Fibroblast of lung (primary cell): ENCODE data around the gene LAMA4.

Experiments
- EZH2 ChIP-seq: IDR thresholded peaks from 2 replicates; pipeline ENCODE4 v1.5.1; 2012; ENCODE audit warnings: low read length, control low read depth, mild to moderate bottlenecking; ENCODE audit errors: missing control alignments
- TF ChIP-seq, protein P1 (sequence below), 2 donors: IDR thresholded peaks in 1 of 2; conservative IDR thresholded peaks in 1 of 2; 1 replicate in 1 of 2; 2 replicates in 1 of 2; pipeline ENCODE4 v1.5.1; 2011 to 2012; ENCODE audit warnings: low read length in 2 of 2, control low read depth in 1 of 2, inconsistent platforms in 1 of 2, low read depth in 1 of 2, mild to moderate bottlenecking in 1 of 2

DNA sequence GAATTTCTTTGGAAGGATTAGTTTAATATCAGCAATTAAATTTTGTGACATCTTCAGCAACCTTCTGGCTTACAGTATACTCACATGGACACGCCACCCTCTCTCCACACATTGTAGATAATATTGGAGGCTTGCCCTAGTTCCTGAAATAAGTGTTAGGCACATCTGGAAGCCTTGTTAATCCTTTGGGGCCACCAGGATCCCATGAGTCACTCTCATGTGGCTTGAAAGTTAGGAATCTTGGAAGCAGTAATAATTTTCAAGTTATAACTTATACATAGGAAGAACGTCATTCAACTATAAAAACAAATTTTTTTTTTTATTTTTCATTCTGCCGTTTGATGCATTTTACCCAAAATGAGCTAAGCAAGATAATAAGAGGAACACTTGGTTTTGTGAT, 20.5 kb downstream of the LAMA4 start:
- TF ChIP-seq, protein P1, sequence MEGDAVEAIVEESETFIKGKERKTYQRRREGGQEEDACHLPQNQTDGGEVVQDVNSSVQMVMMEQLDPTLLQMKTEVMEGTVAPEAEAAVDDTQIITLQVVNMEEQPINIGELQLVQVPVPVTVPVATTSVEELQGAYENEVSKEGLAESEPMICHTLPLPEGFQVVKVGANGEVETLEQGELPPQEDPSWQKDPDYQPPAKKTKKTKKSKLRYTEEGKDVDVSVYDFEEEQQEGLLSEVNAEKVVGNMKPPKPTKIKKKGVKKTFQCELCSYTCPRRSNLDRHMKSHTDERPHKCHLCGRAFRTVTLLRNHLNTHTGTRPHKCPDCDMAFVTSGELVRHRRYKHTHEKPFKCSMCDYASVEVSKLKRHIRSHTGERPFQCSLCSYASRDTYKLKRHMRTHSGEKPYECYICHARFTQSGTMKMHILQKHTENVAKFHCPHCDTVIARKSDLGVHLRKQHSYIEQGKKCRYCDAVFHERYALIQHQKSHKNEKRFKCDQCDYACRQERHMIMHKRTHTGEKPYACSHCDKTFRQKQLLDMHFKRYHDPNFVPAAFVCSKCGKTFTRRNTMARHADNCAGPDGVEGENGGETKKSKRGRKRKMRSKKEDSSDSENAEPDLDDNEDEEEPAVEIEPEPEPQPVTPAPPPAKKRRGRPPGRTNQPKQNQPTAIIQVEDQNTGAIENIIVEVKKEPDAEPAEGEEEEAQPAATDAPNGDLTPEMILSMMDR (conservative IDR thresholded peaks at IDR 0.05 in 1 of 2, IDR thresholded peaks at IDR 0.05 in 1 of 2; ENCODE audit: low read depth in 1 of 2, low read length in 2 of 2), result no peak
- TF ChIP-seq EZH2, result no peak
